HG03196 (cell line): ENCODE results near the gene DISC1.
A peak's percentile ranks its signal among the peaks of the same experiment; 100 is the strongest.
"Not testable (repeated sequence)": the region's sequence is repeated elsewhere in the genome, so short reads cannot be mapped to it uniquely, and the experiment has no call there.

Source experiments
- ATAC-seq: cut with Tn5 transposase; IDR thresholded peaks from one replicate; pipeline ENCODE4 v1.9.1; 2021; ENCODE audit not compliant: unreplicated experiment

DISC1 gene

GRCh38 chr1:231605149-231606100 lies 21.2 kb upstream of the DISC1 start:
- no peak for ATAC-seq

GRCh38 chr1:231606712-231607111 lies 19.9 kb upstream of the DISC1 start:
- no peak for ATAC-seq

GRCh38 chr1:231610388-231610787 lies 16.2 kb upstream of the DISC1 start:
- ATAC-seq: no peak

- ATAC-seq: no peak
Measured at GRCh38 chr1:231611111-231611510, 15.5 kb upstream of the DISC1 start.

- no peak for ATAC-seq
Measured at GRCh38 chr1:231611851-231612250, 14.7 kb upstream of the DISC1 start.

GRCh38 chr1:231612393-231613089 lies 14.0 kb upstream of the DISC1 start:
- ATAC-seq: peak; percentile 98

- peak; percentile 22 for ATAC-seq
Measured at GRCh38 chr1:231613419-231614349, 12.9 kb upstream of the DISC1 start.

GRCh38 chr1:231616667-231617066 lies 9.9 kb upstream of the DISC1 start:
- no peak for ATAC-seq

- ATAC-seq: no peak
Measured at GRCh38 chr1:231618609-231619256, 7.9 kb upstream of the DISC1 start.

GRCh38 chr1:231619257-231619634 lies 7.3 kb upstream of the DISC1 start:
- ATAC-seq: no peak

GRCh38 chr1:231625042-231625441 lies 1.5 kb upstream of the DISC1 start:
- not testable (repeated sequence) for ATAC-seq

- no peak for ATAC-seq
Measured at GRCh38 chr1:231625975-231626534, 535 bp upstream of the DISC1 start.

- peak; percentile 61 for ATAC-seq
Measured at GRCh38 chr1:231626951-231627614, 493 bp downstream of the DISC1 start.

- no peak for ATAC-seq
Measured at GRCh38 chr1:231628207-231628876, 1.8 kb downstream of the DISC1 start.

GRCh38 chr1:231629132-231629531 lies 2.5 kb downstream of the DISC1 start:
- ATAC-seq: no peak

- ATAC-seq: no peak
Measured at GRCh38 chr1:231630558-231631205, 4.1 kb downstream of the DISC1 start.

GRCh38 chr1:231631717-231632116 lies 5.1 kb downstream of the DISC1 start:
- ATAC-seq: no peak

GRCh38 chr1:231632119-231632518 lies 5.5 kb downstream of the DISC1 start:
- no peak for ATAC-seq
